IPS-11a (cell line): Measurements from ENCODE around the gene SFTA2.

Experiments used
- H3K4me3 ChIP-seq: one replicate; pipeline ENCODE4 v1.5.1; 2013; ENCODE audit warnings: low read depth, low read length, control low read depth

The SFTA2 gene

DNA sequence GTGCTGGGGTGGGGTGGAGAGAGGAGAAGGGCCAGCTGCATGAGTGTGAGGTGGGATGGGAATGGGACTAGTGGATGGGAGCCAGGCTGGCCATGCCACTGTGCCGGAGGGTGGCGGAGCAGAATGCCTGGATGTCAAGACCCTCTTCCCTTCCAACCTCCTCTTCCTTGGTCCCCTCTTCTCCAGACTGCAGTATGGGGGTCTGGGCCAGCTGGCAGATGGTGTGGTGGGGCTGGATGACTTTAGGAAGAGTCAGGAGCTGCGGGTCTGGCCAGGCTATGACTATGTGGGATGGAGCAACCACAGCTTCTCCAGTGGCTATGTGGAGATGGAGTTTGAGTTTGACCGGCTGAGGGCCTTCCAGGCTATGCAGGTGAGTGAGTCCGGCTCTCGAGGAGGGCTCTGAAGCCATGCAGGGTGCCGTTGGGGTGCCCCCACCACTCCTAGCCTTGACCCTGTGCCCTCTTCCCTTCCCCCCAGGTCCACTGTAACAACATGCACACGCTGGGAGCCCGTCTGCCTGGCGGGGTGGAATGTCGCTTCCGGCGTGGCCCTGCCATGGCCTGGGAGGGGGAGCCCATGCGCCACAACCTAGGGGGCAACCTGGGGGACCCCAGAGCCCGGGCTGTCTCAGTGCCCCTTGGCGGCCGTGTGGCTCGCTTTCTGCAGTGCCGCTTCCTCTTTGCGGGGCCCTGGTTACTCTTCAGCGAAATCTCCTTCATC lies 40.0 kb downstream of the SFTA2 start:
- no peak overlapping the region for H3K4me3 ChIP-seq

DNA sequence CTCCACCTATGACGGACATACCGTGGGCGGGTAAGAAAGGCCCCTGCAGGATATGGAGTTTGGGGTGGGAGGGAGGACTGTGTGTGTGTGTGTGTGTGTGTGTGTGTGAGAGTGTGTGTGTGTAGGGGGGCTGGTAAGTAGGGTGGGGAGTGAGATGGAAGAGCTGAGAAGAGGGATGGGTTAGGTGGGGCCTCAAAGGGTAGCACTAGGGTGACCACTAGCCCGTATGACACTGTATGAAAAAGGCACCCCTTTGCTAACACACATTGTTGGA lies 40.6 kb downstream of the SFTA2 start:
- H3K4me3 ChIP-seq: no peak overlapping the region

- no peak overlapping the region for H3K4me3 ChIP-seq
Observed at GRCh38 chr6:30890646-30891449, 41.1 kb downstream of the SFTA2 start.

DNA sequence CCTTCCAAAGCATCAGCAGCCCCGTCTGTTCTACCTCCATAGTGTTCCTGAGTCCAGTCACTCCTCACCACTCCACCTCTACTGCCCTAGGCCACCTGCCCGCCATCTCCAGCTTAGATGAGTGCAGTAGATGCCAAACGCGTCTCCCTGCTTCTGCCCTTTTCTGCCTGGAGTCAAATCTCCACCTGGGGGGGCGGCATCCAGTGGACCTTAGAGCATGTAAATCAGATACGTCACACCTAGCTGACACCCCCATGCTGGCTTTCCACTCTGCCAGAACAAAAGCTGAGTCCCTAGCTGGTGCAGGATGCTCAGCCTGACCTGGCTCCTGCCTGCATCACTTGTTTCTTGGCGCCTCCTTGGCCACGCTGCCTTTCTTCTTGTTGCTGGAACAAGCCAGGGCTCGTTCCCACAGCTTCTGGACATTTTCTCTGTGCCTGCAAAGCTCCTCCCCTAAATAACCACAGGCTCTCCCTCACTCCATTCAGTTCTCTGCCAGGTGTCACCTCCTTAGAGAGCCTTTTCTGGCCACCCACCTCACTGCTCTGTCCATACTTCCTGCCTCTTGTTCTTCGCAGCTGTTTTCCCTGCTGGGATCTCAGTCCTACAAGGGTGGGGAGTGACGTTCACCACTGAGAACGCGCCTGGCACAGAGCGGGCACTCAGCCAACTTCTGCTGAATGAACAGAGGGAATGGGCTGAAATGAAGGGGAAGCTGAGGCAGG lies 41.9 kb downstream of the SFTA2 start:
- H3K4me3 ChIP-seq: no peak overlapping the region

DNA sequence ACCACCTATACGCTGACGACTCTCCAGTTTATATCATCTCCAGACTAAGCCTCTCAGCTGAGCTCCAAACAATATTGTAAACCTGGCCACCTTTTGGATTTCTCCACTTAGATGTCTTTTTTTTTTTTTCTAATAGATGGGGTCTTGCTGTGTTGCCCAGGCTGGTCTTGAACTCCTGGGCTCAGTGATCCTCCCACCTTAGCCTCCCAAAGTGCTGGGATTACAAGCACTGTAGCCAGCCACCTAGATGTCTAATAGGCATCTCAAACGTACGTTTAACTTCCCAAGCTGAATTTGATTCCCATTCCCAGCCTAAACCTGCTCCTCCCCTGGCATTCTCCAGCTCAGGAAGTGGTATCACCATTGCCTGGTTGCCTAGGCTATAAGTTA lies 42.5 kb downstream of the SFTA2 start:
- H3K4me3 ChIP-seq: no peak overlapping the region

DNA sequence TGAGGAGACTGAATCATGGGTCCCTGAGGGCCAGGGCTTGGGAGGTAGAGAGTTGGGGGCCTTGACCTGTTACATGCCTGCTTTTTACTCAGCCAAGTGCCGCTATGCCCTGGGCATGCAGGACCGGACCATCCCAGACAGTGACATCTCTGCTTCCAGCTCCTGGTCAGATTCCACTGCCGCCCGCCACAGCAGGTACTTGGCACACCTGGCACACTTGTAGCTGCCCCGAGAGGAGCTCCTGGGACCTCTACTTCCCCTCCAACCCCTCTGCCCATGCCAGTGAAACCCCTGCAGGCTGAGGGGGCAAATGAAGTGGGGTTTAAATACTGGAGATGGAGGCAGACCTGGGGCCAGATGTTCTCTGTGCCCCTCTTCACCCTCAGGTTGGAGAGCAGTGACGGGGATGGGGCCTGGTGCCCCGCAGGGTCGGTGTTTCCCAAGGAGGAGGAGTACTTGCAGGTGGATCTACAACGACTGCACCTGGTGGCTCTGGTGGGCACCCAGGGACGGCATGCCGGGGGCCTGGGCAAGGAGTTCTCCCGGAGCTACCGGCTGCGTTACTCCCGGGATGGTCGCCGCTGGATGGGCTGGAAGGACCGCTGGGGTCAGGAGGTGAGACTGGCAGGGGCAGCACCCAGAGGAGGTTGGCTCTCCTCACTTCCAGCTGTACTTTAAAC lies 43.0 kb downstream of the SFTA2 start:
- H3K4me3 ChIP-seq: no peak overlapping the region

GRCh38 chr6:30887901-30888815 lies 43.8 kb downstream of the SFTA2 start:
- no peak overlapping the region for H3K4me3 ChIP-seq

- H3K4me3 ChIP-seq: no peak overlapping the region
Observed at GRCh38 chr6:30886897-30887255, 45.1 kb downstream of the SFTA2 start.

DNA sequence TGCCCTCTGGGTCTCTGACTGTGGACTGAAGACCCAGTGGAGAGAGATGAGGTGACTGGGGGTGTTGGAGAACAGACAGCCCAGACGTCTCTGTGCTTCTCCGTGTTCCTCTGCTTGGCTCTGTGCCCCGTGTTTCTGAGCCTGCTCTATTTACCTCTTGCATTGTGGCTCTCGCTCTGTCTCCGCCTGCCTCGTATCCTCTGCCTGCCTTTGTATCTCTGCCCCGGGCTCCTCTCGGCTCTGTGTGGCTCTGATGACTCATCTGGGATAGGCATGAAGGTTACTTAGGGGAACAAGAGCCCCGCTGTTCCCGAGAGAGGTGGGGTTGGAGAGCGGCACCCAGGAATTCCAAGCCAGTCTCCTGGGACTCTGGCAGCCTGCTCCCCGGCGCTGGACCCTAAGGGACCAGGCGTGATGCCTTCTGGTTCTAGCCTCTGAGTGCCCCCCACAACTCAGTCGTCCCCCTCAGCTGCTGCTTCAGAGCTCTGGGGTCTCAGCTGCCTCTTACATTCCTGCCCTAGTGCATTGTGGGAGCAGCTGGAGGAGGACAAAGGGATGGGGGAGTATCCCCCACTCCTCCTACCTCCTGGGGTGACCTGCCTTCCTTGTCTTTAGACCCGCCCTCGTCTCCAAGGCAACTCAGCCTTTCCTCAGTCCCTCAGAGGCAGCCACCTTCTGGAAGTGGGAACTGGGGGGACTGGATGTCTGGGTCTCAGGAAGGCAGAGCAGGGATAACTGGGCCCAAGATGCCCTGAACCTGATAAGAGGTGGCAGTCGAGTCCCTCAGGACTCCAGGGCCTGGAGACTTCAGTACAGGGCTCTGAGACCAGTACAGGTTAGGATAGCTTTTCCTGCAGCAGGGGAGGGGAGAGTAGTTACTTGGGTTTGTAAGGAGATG lies 45.7 kb downstream of the SFTA2 start:
- H3K4me3 ChIP-seq: peak overlapping the region; percentile 62

- peak overlapping the region; percentile 62 for H3K4me3 ChIP-seq
Observed at GRCh38 chr6:30885481-30885998, 46.4 kb downstream of the SFTA2 start.

DNA sequence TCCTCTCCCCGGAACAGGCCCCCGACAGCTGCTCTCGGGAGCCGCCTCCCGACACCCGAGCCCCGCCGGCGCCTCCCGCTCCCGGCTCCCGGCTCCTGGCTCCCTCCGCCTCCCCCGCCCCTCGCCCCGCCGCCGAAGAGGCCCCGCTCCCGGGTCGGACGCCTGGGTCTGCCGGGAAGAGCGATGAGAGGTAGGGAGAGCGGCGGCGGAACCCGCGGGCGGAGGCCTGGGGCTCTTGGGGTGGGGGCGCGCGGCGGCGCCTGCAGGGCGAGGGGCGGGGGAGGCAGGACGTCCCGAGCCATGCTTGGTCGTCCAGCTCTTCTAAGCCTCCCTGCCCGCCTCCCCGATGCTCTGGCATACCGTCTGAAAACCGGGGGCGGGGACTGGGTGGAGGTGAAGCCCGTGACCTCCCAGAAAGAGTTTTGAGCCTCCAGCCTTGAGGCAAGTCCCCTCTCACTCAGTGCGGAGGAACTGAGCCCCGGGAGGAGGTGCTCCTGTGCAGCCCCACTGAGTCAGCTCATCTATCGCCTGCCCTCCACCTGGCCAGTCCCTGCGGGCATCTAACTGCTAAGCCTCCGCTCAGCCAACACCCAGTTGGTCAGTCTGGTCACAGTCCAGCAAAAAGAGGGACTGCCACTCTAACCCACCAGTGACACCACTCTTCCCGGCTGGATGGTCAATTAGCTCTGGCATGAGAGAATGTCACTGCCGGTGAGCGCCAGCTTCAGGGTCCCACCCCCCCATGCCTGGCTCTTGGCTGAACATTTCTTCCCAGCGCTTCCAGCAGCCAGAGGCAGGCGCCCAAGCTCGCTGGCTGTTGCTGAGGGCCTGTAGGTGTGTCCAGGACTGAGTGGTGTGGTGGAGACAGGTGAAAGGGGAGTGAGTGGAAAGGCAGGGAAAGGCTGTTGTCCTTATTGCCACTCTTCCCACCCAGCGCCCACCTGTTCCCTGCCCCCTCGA lies 47.2 kb downstream of the SFTA2 start:
- H3K4me3 ChIP-seq: peak overlapping the region; percentile 62

DNA sequence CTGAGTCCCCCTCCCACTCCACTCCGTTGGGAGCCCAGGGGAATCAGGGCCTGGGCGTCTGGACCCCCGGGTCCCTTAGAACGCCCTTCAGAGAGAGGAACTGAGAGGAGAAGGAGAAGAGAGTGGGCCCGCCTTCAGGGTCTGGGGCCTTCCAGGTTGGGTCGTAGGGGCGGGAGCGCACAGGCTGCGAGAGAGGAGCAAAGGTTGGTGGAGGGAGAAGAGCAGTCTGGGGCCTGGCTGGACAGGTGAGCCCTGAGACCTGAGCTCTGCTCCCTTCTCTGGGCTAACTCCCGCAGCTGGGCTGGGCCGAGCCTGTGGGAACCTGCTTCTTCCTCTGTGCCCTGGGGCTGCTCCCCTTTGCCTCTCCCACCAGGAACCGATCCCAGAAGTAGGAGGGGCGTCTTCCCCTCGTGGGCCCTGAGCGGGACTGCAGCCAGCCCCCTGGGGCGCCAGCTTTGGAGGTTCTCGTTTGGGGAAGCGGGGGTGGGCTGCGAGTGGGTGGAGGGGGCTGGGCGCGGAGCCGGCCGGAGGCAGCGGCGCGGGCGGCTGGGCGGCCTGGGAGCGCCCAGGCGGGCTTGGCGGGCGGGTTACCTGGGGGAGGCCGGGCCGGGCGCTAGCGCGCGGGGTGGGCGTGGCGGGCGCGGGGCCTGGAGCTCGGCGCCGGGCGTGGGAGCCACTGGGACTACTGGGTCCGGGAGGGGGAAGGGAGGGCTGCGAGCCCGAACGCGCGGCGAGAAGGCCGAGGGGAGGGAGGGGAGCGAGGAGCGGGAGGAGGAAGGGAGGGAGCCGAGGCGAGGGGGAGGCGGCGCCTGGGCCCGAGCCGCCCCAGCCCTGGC lies 48.1 kb downstream of the SFTA2 start, which contains the start of gene DDR1:
Gene DDR1, plus strand, starts transcription at position 835 of the 836 bp plus-strand sequence. CDS start 4,211 bp downstream, outside the sequence.
- H3K4me3 ChIP-seq: peak within 1 kb of the TSS; percentile 62

- H3K4me3 ChIP-seq: peak overlapping the region; percentile 27
Observed at GRCh38 chr6:30882759-30883684, 48.9 kb downstream of the SFTA2 start.

- no peak overlapping the region for H3K4me3 ChIP-seq
Observed at GRCh38 chr6:30882204-30882758, 49.7 kb downstream of the SFTA2 start.

GRCh38 chr6:30881392-30882203 lies 50.4 kb downstream of the SFTA2 start:
- H3K4me3 ChIP-seq: no peak overlapping the region
